SU-DHL-6 (cell line): ENCODE data around the gene TMEM178A.

Experiments used
- H2AFZ ChIP-seq: fragments of 200-600 bp; sonication (generic); 2 replicates; pipeline ENCODE4 v1.6.1; 2014; ENCODE audit warnings: low read depth, mild to moderate bottlenecking, moderate library complexity, mixed read lengths, antibody characterized with exemption, low read length; ENCODE audit not compliant: severe bottlenecking
- H3F3A ChIP-seq: fragments of 200-600 bp; shearing (Covaris generic); 2 replicates; pipeline ENCODE4 v1.6.0; 2016; ENCODE audit warnings: antibody characterized with exemption, mild to moderate bottlenecking; ENCODE audit not compliant: insufficient read depth
- H3K27ac ChIP-seq: fragments of 200-600 bp; sonication (generic); 2 replicates; pipeline ENCODE4 v1.5.1; 2016; ENCODE audit warnings: low read depth, mild to moderate bottlenecking, low read length, moderate library complexity, mixed read lengths
- H3K27me3 ChIP-seq: fragments of 200-600 bp; sonication (generic), shearing (Covaris generic); 2 replicates; pipeline ENCODE4 v1.6.0; 2014; ENCODE audit warnings: mild to moderate bottlenecking, low read length
- H3K36me3 ChIP-seq: fragments of 200-600 bp; sonication (generic); 2 replicates; pipeline ENCODE4 v1.6.1; 2014; ENCODE audit warnings: mild to moderate bottlenecking, low read length, mixed read lengths
- H3K4me2 ChIP-seq: fragments of 300-600, 200-600 bp; shearing (Covaris generic), sonication (generic); 2 replicates; pipeline ENCODE4 v1.6.0; 2014; ENCODE audit warnings: low read length, low read depth, mild to moderate bottlenecking; ENCODE audit not compliant: poor library complexity, severe bottlenecking
- H3K4me3 ChIP-seq: fragments of 200-600 bp; sonication (generic); 2 replicates; pipeline ENCODE4 v1.5.1; 2014; ENCODE audit warnings: antibody characterized with exemption, low read length, mild to moderate bottlenecking, mixed read lengths; ENCODE audit not compliant: insufficient read depth, poor library complexity, severe bottlenecking
- H3K79me2 ChIP-seq: fragments of 200-600 bp; sonication (generic); 2 replicates; pipeline ENCODE4 v1.6.1; 2014; ENCODE audit warnings: mild to moderate bottlenecking, low read length, moderate library complexity; ENCODE audit not compliant: insufficient read depth
- H3K9ac ChIP-seq: fragments of 200-600 bp; sonication (generic); 2 replicates; pipeline ENCODE4 v1.7.0; 2014; ENCODE audit warnings: mild to moderate bottlenecking, low read length
- H3K9me2 ChIP-seq: fragments of 200-600 bp; sonication (generic); replicated peaks from 2 replicates; pipeline ENCODE4 v1.6.1; 2014; ENCODE audit warnings: low read length; ENCODE audit not compliant: insufficient read depth
- H3K9me3 ChIP-seq: fragments of 200-600 bp; sonication (generic); 2 replicates; pipeline ENCODE4 v1.6.1; 2014; ENCODE audit warnings: low read length, mixed read lengths; ENCODE audit not compliant: insufficient read depth
- H4K20me1 ChIP-seq: fragments of 200-600 bp; sonication (generic); 2 replicates; pipeline ENCODE4 v1.6.1; 2014; ENCODE audit warnings: low read depth, mild to moderate bottlenecking, antibody characterized with exemption, low read length, moderate library complexity, mixed read lengths
- EZH2phosphoT487 ChIP-seq: fragments of 200-600 bp; sonication (generic), shearing (Covaris generic); conservative IDR thresholded peaks from 2 replicates; pipeline ENCODE4 v1.6.1; 2018; ENCODE audit warnings: mild to moderate bottlenecking, antibody characterized with exemption, low read length, moderate library complexity, mixed read lengths
- TF ChIP-seq, protein P1 (sequence below): fragments of 200-600 bp; sonication (generic); IDR thresholded peaks from one replicate; pipeline ENCODE4 v1.5.1; 2017; ENCODE audit warnings: antibody characterized with exemption, mild to moderate bottlenecking, low read length, moderate library complexity; ENCODE audit not compliant: insufficient read depth, poor library complexity, severe bottlenecking

The TMEM178A gene

DNA sequence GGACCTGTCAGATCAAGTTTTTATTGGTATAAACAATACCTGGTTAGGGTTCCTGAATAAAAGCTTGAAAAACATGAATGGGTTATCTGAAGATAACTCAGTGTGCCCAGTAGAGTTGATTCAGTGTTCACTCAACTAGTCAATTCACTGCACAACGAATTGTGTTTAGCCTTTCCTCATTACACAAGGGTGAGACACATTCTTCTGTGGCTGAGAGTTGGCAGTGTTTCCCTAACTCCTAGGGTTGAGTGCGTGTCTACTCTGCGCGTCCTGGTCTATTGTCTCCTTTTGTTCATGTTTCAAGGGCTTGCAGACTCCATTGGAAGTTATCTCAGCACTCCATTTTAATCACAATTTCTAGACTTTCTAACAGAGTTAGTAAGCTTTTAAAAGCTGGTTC is 32.8 kb upstream of the TMEM178A start:
- no peaks in the 10 kb centered on the region for H3F3A ChIP-seq
- H4K20me1 ChIP-seq, result no peaks in the 10 kb centered on the region
- H3K4me3 ChIP-seq, result no peak overlapping the region
- H3K9me3 ChIP-seq, result no peaks in the 10 kb centered on the region
- no peak for TF ChIP-seq EZH2phosphoT487
- TF ChIP-seq, protein P1, sequence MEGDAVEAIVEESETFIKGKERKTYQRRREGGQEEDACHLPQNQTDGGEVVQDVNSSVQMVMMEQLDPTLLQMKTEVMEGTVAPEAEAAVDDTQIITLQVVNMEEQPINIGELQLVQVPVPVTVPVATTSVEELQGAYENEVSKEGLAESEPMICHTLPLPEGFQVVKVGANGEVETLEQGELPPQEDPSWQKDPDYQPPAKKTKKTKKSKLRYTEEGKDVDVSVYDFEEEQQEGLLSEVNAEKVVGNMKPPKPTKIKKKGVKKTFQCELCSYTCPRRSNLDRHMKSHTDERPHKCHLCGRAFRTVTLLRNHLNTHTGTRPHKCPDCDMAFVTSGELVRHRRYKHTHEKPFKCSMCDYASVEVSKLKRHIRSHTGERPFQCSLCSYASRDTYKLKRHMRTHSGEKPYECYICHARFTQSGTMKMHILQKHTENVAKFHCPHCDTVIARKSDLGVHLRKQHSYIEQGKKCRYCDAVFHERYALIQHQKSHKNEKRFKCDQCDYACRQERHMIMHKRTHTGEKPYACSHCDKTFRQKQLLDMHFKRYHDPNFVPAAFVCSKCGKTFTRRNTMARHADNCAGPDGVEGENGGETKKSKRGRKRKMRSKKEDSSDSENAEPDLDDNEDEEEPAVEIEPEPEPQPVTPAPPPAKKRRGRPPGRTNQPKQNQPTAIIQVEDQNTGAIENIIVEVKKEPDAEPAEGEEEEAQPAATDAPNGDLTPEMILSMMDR, result no peak
- no peak overlapping the region for H3K9ac ChIP-seq
- no peaks in the 10 kb centered on the region for H3K9me2 ChIP-seq
- H3K36me3 ChIP-seq, result no peaks in the 10 kb centered on the region
- no peak overlapping the region for H3K27ac ChIP-seq
- H3K79me2 ChIP-seq, result no peaks in the 10 kb centered on the region
- no peaks in the 10 kb centered on the region for H3K27me3 ChIP-seq
- H3K4me2 ChIP-seq, result no peak overlapping the region
- no peak overlapping the region for H2AFZ ChIP-seq

DNA sequence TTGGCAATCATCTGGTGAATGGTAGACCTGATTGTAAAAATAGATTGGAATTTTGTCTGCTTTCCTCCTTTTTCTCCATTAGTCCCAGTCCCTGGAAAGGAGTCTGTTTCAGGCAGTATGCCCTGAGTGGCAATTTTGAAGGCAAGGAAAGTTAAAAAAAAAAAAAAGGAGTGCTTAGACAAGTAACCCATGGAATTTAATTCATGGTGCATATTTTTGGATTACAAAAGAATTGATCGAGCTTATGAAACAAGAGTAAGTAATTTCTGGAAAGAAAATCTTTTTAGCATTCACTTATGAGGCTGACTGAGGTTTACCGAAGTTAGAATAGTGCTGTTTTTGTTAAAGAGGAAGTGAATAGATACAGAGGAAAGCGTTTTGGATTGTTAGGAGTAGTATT is 29.4 kb upstream of the TMEM178A start:
- no peak overlapping the region for H3K9ac ChIP-seq
- H3K27ac ChIP-seq, result no peak overlapping the region
- TF ChIP-seq, protein P1, result no peak
- TF ChIP-seq EZH2phosphoT487, result no peak
- no peaks in the 10 kb centered on the region for H4K20me1 ChIP-seq
- no peaks in the 10 kb centered on the region for H3K27me3 ChIP-seq
- no peaks in the 10 kb centered on the region for H3K9me2 ChIP-seq
- H3K4me3 ChIP-seq, result no peak overlapping the region
- no peaks in the 10 kb centered on the region for H3F3A ChIP-seq
- no peaks in the 10 kb centered on the region for H3K36me3 ChIP-seq
- H2AFZ ChIP-seq, result no peak overlapping the region
- H3K79me2 ChIP-seq, result no peaks in the 10 kb centered on the region
- no peak overlapping the region for H3K4me2 ChIP-seq
- H3K9me3 ChIP-seq, result no peaks in the 10 kb centered on the region

DNA sequence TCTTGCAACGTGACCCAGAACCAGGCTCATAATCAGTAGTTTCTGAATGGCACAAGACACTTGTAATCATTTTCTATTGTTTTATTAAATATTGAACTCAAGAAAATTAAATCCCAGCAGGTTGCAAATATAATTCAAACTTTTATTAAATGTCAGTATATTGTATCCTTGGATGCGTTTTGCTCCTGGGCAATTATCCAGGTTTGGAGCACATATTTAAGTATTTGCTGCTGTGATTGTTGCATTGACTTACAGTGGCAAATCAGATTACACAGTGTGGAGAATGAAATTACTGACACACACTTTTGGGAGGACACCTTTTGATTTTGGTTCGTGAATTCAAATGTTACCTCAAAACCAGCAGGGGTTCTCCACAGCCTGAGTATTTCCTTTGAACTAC is 27.1 kb upstream of the TMEM178A start:
- H3K4me2 ChIP-seq, result no peak overlapping the region
- no peak overlapping the region for H3K4me3 ChIP-seq
- H3F3A ChIP-seq, result no peaks in the 10 kb centered on the region
- no peaks in the 10 kb centered on the region for H3K9me3 ChIP-seq
- no peak overlapping the region for H3K27ac ChIP-seq
- H2AFZ ChIP-seq, result no peak overlapping the region
- H3K36me3 ChIP-seq, result no peaks in the 10 kb centered on the region
- H3K79me2 ChIP-seq, result no peaks in the 10 kb centered on the region
- TF ChIP-seq, protein P1, result no peak
- TF ChIP-seq EZH2phosphoT487, result no peak
- H3K9me2 ChIP-seq, result no peaks in the 10 kb centered on the region
- no peak overlapping the region for H3K9ac ChIP-seq
- no peaks in the 10 kb centered on the region for H4K20me1 ChIP-seq
- H3K27me3 ChIP-seq, result no peaks in the 10 kb centered on the region

DNA sequence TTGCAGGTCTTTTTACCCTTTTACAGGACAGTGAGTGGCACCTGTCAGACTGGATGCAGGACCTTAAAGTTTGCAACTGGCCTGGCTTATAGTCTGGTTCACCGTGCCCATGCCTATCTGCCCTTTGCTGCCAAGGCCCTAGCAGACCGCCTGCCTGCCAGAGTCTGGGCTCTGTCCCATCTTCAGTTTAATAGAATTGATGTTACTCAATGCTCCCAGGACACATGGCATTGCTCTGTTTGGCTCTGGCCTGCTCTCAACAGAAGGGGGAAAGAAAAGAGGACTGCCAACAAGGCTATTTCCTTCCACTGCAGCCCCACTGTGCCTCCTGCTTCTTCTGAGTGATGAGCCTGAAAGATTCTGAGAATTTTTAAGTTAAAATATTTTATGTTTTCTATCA is 25.6 kb upstream of the TMEM178A start:
- Histone ChIP-seq H3K9me3 (no peaks in the 10 kb centered on the region), H2AFZ (no peak overlapping the region), H3K27me3 (no peaks in the 10 kb centered on the region), H4K20me1 (no peaks in the 10 kb centered on the region), H3K9ac (no peak overlapping the region), H3K27ac (no peak overlapping the region), H3K9me2 (no peaks in the 10 kb centered on the region), H3F3A (no peaks in the 10 kb centered on the region), H3K36me3 (no peaks in the 10 kb centered on the region), H3K4me3 (no peak overlapping the region), H3K79me2 (no peaks in the 10 kb centered on the region), H3K4me2 (no peak overlapping the region)
- TF ChIP-seq, protein P1, result no peak
- TF ChIP-seq EZH2phosphoT487, result no peak
